ENCODE data around the gene MYRIP. TPM values are rescaled to one million over a fixed set of nuclear protein-coding genes. Genes with fewer than 3 reads are reported as not detected.
"Not testable (repeated sequence)": the region's sequence is repeated elsewhere in the genome, so short reads cannot be mapped to it uniquely, and the experiment has no call there.

The MYRIP gene
- total RNA-seq, 6 donors from 2014 or later: 0.55 to 4.3 (median 2.1) TPM; not detected in 1

DNA sequence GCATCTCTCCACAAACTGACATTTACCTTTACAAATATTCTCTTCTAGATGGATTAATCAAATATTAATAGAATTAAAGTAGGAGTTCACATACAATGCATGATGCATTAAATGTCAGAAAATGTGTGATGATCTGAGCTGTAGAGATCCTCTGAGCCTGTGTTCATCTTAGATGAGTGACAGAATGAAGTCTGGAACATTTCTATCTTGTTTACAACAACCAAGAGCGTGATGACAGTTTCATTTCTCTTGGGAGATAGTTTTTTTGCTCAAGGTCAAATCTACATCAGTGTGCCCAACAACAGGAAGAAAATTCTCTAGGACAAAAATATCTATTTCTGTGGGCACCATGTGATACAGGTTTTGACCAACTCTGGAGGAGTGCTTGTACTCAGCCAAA lies 211.9 kb downstream of the MYRIP start:
- 56 to 68% methylated on average over 1 of the region's 1 CpG for WGBS, 2 donors
- peaks cover 0 to 7% (median 0%) of the 10 kb centered on the region in 4 donors for H3K9me3 ChIP-seq
- H3K36me3 ChIP-seq: no peaks in the 10 kb centered on the region
- no peaks in the 10 kb centered on the region for H3K27me3 ChIP-seq
- DNase-seq (no peak), ATAC-seq (ENCODE audit: low FRiP score in 2 of 2) (no peak)
- TF ChIP-seq POLR2A (IDR thresholded peaks at IDR 0.05) (no peak), EP300 (IDR thresholded peaks at IDR 0.05) (no peak), POLR2AphosphoS5 (IDR thresholded peaks at IDR 0.05) (no peak)
- TF ChIP-seq, protein P1, sequence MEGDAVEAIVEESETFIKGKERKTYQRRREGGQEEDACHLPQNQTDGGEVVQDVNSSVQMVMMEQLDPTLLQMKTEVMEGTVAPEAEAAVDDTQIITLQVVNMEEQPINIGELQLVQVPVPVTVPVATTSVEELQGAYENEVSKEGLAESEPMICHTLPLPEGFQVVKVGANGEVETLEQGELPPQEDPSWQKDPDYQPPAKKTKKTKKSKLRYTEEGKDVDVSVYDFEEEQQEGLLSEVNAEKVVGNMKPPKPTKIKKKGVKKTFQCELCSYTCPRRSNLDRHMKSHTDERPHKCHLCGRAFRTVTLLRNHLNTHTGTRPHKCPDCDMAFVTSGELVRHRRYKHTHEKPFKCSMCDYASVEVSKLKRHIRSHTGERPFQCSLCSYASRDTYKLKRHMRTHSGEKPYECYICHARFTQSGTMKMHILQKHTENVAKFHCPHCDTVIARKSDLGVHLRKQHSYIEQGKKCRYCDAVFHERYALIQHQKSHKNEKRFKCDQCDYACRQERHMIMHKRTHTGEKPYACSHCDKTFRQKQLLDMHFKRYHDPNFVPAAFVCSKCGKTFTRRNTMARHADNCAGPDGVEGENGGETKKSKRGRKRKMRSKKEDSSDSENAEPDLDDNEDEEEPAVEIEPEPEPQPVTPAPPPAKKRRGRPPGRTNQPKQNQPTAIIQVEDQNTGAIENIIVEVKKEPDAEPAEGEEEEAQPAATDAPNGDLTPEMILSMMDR (IDR thresholded peaks at IDR 0.05): no peak
- no peaks in the 10 kb centered on the region for H3K4me1 ChIP-seq
- H3K27ac ChIP-seq: no peak overlapping the region
- H3K4me3 ChIP-seq: no peak overlapping the region

DNA sequence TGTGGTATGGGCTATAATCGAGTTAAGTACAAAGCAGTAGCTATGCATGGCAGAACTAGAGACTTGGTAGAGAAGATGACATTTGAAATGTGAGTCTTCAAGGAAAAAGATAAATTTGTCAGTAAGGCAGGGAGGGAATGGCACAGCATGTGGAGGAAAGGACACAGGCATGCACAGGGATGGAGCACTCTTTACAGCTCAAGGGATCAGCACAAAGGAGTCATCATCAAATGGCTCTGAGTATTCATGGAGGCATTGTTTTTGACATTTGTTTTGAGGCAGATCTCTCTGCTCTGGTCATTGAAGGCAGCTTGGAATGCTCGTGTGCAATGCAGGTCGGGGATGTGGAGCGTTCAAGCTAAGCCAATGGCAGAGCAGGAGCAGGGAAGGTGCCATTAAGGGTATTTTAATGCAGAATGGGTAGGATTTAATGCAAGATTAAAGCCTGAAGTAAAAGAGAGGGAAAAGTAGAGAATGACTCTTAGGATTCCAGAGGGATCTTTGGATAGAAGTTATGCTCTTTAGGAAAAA lies 213.0 kb downstream of the MYRIP start:
- WGBS, 2 donors: 74 to 79% methylated on average over 4 of the region's 4 CpGs
- no peaks in the 10 kb centered on the region for H3K27me3 ChIP-seq
- H3K4me1 ChIP-seq: no peaks in the 10 kb centered on the region
- H3K4me3 ChIP-seq: no peak overlapping the region
- H3K27ac ChIP-seq: no peak overlapping the region
- TF ChIP-seq POLR2AphosphoS5 (IDR thresholded peaks at IDR 0.05) (no peak), EP300 (IDR thresholded peaks at IDR 0.05) (no peak), POLR2A (IDR thresholded peaks at IDR 0.05) (no peak)
- TF ChIP-seq, protein P1 (IDR thresholded peaks at IDR 0.05): no peak
- H3K9me3 ChIP-seq: peaks cover 0 to 14% (median 2%) of the 10 kb centered on the region in 4 donors
- ATAC-seq (ENCODE audit: low FRiP score in 2 of 2) (no peak), DNase-seq (no peak)
- H3K36me3 ChIP-seq: no peaks in the 10 kb centered on the region

DNA sequence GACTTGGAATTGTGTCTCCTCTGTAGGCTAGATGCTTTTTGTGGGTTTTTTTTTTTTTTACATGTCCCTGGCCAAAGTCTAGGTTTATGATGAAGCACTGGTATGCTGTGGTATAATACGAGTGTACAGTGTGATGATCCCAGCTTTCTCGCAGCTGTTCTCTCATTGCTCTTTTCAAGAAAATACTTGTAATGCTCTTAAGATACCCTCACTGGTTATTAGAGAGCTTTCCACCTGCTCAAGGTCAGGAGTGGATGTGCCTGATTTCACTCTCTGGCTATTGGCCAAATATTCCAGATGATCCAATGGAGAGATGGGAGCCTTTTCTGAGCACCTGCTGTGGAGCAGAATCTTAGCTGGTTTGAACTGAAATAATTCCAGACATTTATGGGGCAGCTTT lies 215.1 kb downstream of the MYRIP start:
- Histone ChIP-seq H3K4me3 (no peak overlapping the region), H3K27ac (no peak overlapping the region), H3K27me3 (no peaks in the 10 kb centered on the region), H3K36me3 (no peaks in the 10 kb centered on the region), H3K4me1 (no peaks in the 10 kb centered on the region), H3K9me3 (peaks cover 0 to 14% (median 2%) of the 10 kb centered on the region in 4 donors)
- ATAC-seq (ENCODE audit: low FRiP score in 2 of 2): no peak
- no peak for TF ChIP-seq EP300 (IDR thresholded peaks at IDR 0.05)
- TF ChIP-seq POLR2AphosphoS5 (IDR thresholded peaks at IDR 0.05): no peak
- TF ChIP-seq, protein P1 (IDR thresholded peaks at IDR 0.05): no peak
- TF ChIP-seq POLR2A (IDR thresholded peaks at IDR 0.05): no peak
- WGBS, 2 donors: 93 to 97% methylated on average over 2 of the region's 2 CpGs
- DNase-seq: no peak

DNA sequence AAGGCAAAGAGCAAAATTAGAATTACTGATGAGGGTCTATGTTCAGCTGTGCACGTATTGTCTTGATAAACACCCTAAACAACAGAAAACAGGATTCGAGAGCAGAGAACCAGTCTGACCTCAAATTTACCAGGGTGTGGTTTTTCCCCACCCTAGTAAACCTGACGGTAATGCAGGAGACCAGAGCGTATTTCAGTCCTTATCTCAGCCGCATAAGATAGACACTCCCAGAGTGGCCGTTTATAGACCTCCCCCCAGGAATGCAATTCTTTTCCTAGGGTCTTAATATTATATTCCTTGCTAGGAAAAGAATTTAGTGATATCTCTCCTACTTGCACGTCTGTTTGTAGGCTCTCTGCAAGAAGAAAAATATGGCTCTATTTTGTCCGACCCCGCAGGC lies 216.5 kb downstream of the MYRIP start:
- not testable (repeated sequence) for H3K4me1 ChIP-seq; H3K36me3 ChIP-seq; DNase-seq; H3K27ac ChIP-seq; H3K4me3 ChIP-seq; ATAC-seq (ENCODE audit: low FRiP score in 2 of 2); H3K27me3 ChIP-seq
- 89 to 92% methylated on average over 9 of the region's 9 CpGs for WGBS, 2 donors
- H3K9me3 ChIP-seq: peaks cover 0 to 14% (median 2%) of the 10 kb centered on the region in 4 donors

DNA sequence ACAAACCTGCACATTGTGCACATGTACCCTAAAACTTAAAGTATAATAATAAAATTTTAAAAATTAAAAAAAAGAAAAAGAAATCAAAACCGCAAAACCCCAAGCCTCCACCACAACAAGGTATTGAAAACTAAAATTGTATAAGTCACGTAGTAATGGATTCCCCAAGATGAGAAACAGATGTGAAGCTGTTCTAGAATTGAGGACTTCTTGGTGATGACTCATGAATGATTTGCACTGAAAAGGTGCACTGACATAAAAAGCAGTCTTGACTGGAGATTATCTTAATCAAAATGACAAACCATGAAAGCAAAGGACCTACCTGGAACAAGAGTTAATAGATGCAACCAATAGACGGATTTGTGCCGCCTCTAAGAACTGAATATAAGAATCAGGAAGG lies 225.8 kb downstream of the MYRIP start:
- ATAC-seq (ENCODE audit: low FRiP score in 2 of 2): no peak
- no peaks in the 10 kb centered on the region for H3K36me3 ChIP-seq
- TF ChIP-seq, protein P1 (IDR thresholded peaks at IDR 0.05): no peak
- TF ChIP-seq POLR2A (IDR thresholded peaks at IDR 0.05) (no peak), POLR2AphosphoS5 (IDR thresholded peaks at IDR 0.05) (no peak), EP300 (IDR thresholded peaks at IDR 0.05) (no peak)

More for the DNA sequence above, 225.8 kb downstream of the MYRIP start:
- Histone ChIP-seq H3K9me3 (no peaks in the 10 kb centered on the region), H3K27me3 (no peaks in the 10 kb centered on the region), H3K4me3 (no peak overlapping the region), H3K4me1 (no peaks in the 10 kb centered on the region), H3K27ac (no peak overlapping the region)
- 94 to 99% methylated on average over 4 of the region's 4 CpGs for WGBS, 2 donors
- DNase-seq: no peak
